GM18502 (cell line): ENCODE measurements around the gene APOC3.

Experiments used
- ATAC-seq: cut with Tn5 transposase; IDR thresholded peaks from one replicate; pipeline ENCODE4 v1.9.1; 2021; ENCODE audit warnings: mild to moderate bottlenecking; ENCODE audit not compliant: unreplicated experiment, poor library complexity

APOC3 gene

GRCh38 chr11:116869610-116870009 lies 39.9 kb downstream of the APOC3 start:
- ATAC-seq = no peak

GRCh38 chr11:116870054-116870453 lies 40.3 kb downstream of the APOC3 start:
- ATAC-seq = no peak

GRCh38 chr11:116871248-116871647 lies 41.5 kb downstream of the APOC3 start:
- ATAC-seq = no peak

DNA sequence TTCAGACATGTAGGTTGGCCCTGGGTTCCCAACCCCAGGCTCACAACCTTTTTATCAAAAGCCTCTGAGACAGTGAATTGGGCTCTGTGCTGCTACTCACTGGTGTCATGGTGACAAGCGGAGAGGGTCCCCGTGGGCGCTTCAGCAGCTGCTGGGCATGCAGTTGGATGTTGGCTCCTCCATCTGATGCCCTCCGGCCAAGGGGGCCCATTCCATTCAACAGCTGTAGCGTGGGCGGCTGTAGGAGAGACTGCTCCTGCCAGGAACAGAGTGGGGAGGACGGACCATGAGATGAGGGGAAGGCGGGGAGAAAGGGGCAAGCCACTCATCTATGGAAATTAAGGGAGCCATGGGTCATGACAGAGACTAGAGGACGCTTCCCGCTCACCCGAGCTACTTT lies 43.7 kb downstream of the APOC3 start:
- ATAC-seq = no peak

DNA sequence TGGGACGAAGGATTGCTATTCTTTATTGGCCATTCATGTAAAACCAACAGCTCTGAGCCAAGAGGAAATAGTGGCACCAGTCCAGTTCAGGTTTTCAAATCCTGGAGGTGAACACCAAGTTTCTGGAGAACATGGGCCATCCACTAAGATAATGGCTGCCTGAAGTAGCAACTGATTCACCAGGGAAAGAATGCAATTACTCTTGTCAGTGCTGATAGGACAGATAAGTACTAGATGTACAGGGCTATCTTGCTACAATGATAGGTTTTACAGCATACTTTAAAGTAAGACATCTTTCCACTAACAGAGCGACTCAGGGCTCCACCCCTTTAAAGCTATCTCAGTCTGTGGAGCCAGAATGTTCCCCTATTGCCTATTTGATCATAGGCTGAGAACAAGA lies 44.5 kb downstream of the APOC3 start:
- no peak for ATAC-seq

- ATAC-seq = no peak
These were observed 45.5 kb downstream of the APOC3 start for GRCh38 chr11:116875194-116875593.

DNA sequence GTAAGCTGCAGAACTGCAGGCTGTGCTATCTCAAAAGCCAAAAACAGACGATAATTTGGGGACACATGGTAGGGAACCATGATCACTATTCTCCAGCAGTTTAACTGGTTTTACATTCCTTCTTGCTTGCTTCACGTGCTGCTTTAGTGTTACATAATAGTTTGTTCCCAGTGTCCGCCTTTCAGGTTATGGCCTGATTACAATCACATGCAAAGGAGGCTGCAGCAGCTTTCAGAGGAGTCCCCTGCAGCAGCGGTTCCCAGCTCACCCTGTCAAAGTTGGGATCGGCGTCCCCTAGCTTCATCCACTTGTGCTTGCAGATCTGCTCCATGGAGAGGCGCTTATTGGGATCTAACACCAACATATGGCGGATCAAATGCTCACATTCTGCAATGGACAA lies 46.9 kb downstream of the APOC3 start:
- ATAC-seq = no peak

GRCh38 chr11:116879800-116880625 lies 50.3 kb downstream of the APOC3 start:
- ATAC-seq = no peak

- ATAC-seq = no peak
These were observed 51.4 kb downstream of the APOC3 start for GRCh38 chr11:116881143-116881542.

DNA sequence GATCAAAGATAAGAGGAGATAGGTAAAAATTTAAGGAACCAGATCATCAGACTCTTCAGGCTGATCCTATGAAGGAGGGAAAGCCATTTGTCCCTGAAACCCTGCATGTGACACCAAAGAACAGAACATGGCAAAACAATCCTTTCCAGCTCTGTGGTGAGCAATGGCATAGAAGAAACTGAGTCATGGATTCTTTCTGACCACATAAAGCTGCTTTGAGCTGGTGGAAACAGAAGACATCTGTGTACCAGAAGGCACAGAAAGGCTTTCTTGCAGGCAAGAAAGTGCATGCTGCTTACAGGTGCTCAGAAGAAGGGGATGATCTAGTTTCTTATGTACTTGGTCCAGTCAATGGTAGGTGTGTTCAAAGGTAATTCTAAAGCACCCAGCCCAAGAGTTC lies 52.7 kb downstream of the APOC3 start:
- ATAC-seq = no peak
